MCF 10A (cell line): ENCODE measurements around the gene LIF. TPM values are rescaled to one million over a fixed set of nuclear protein-coding genes. Genes with fewer than 3 reads are reported as not detected.

Experiments used
- BruUV-seq: library from RNA; stranded (reverse); fragments of 400-500 nt; replicated peaks from 2 replicates; lab custom pipeline; 2021; lab: Mats Ljungman, UMichigan
- CTCF ChIA-PET: fragments of 300-600 bp; sonication (Branson Sonifier 250); formaldehyde crosslinking; extraction: SDS; loops from one replicate; lab custom pipeline; 2021; ENCODE audit warnings: antibody characterized with exemption, inconsistent platforms; lab: Yijun Ruan, JAX
- POLR2A ChIA-PET: fragments of 300-600, 350-650 bp; sonication (Branson Sonifier 250); formaldehyde crosslinking; extraction: SDS; loops from one replicate; lab custom pipeline; 2020; ENCODE audit warnings: antibody characterized with exemption, inconsistent platforms; lab: Yijun Ruan, JAX
- DNase-seq: peaks from one replicate; pipeline ENCODE4 v3.0.0-alpha.2; 2018; ENCODE audit not compliant: unreplicated experiment
- H3K27ac Mint-ChIP-seq: one replicate; pipeline ENCODE4 v1.8.0; 2022; ENCODE audit warnings: mild to moderate bottlenecking, low read depth, mixed read lengths; ENCODE audit not compliant: unreplicated experiment
- H3K27me3 Mint-ChIP-seq: one replicate; pipeline ENCODE4 v1.8.0; 2022; ENCODE audit warnings: mixed read lengths; ENCODE audit not compliant: insufficient read depth, unreplicated experiment
- H3K36me3 Mint-ChIP-seq: one replicate; pipeline ENCODE4 v1.8.0; 2022; ENCODE audit warnings: mild to moderate bottlenecking, moderate library complexity, mixed read lengths; ENCODE audit not compliant: insufficient read depth, unreplicated experiment
- H3K4me1 Mint-ChIP-seq: one replicate; pipeline ENCODE4 v1.8.0; 2022; ENCODE audit warnings: mixed read lengths; ENCODE audit not compliant: insufficient read depth, unreplicated experiment
- H3K4me3 Mint-ChIP-seq: one replicate; pipeline ENCODE4 v1.8.0; 2022; ENCODE audit warnings: mild to moderate bottlenecking, moderate library complexity, mixed read lengths; ENCODE audit not compliant: unreplicated experiment
- H3K9me3 Mint-ChIP-seq: one replicate; pipeline ENCODE4 v1.8.0; 2022; ENCODE audit warnings: mixed read lengths; ENCODE audit not compliant: unreplicated experiment
- CTCF ChIP-seq: fragments of 200-600 bp; IDR thresholded peaks from one replicate; pipeline ENCODE4 v1.8.0; 2022; ENCODE audit warnings: antibody characterized with exemption, mild to moderate bottlenecking; ENCODE audit not compliant: unreplicated experiment
- intact Hi-C: fragments of 100-400 bp; cut with micrococcal nuclease; formaldehyde crosslinking; loops from 2 replicates; pipeline ENCODE4 v1.14.1; 2022
- total RNA-seq: library from RNA; stranded (reverse); gene quantifications from 2 replicates; pipeline ENCODE4 v1.2.3, GENCODE V29; 2022

LIF gene
- total RNA-seq, 1 experiment from 2014 or later, result 19.3 TPM

- H3K27me3 Mint-ChIP-seq, result no peaks in the 10 kb centered on the region
- BruUV-seq, result no TSS peak
- peaks cover 34% of the 10 kb centered on the region for H3K4me1 Mint-ChIP-seq
- no peak overlapping the region for H3K27ac Mint-ChIP-seq
- H3K9me3 Mint-ChIP-seq, result no peaks in the 10 kb centered on the region
- no peak for TF ChIP-seq CTCF
- H3K36me3 Mint-ChIP-seq, result peaks cover 6% of the 10 kb centered on the region
- H3K4me3 Mint-ChIP-seq, result no peak overlapping the region
- POLR2A ChIA-PET, result no interaction called here
- intact Hi-C loops, result loop anchor here (2.0 kb wide), 2 partner anchors 41 to 51 kb away; no protein-coding TSS in a partner anchor
- no peak for DNase-seq
- CTCF ChIA-PET, result interaction anchor here (0.6 kb wide), 1 partner anchor 38 kb away, joined by 5 read pairs; no protein-coding TSS in a partner anchor
Measured at GRCh38 chr22:30247561-30247960, 1.0 kb upstream of the LIF start.

- Mint-ChIP-seq H3K27ac (peak overlapping the region; percentile 97), H3K4me3 (peak overlapping the region; percentile 91), H3K4me1 (peaks cover 30% of the 10 kb centered on the region), H3K27me3 (no peaks in the 10 kb centered on the region), H3K36me3 (peaks cover 6% of the 10 kb centered on the region), H3K9me3 (no peaks in the 10 kb centered on the region)
- intact Hi-C loops, result loop anchor here (2.0 kb wide), 2 partner anchors 40 to 50 kb away; no protein-coding TSS in a partner anchor
- DNase-seq, result no peak
- TF ChIP-seq CTCF, result no peak
- POLR2A ChIA-PET, result interaction anchor here (1.0 to 1.5 kb wide), 2 partner anchors 42 to 140 kb away, joined by 3 to 5 read pairs; no protein-coding TSS in a partner anchor
- BruUV-seq, result no TSS peak
- CTCF ChIA-PET, result interaction anchor here (1.2 kb wide), 1 partner anchor 139 kb away, joined by 4 read pairs; no protein-coding TSS in a partner anchor
Measured at GRCh38 chr22:30246814-30247376, 336 bp upstream of the LIF start.

GRCh38 chr22:30245181-30245984 is 1.2 kb downstream of the LIF start:
- ChIA-PET POLR2A (interaction anchor here (0.6 to 1.5 kb wide), 4 partner anchors 16 to 308 kb away, joined by 3 to 5 read pairs (median 4); no protein-coding TSS in a partner anchor), CTCF (interaction anchor here (0.6 to 1.2 kb wide), 8 partner anchors 10 to 985 kb away, joined by 3 to 4 read pairs (median 3); no protein-coding TSS in a partner anchor)
- peaks cover 30% of the 10 kb centered on the region for H3K4me1 Mint-ChIP-seq

More at GRCh38 chr22:30245181-30245984, 1.2 kb downstream of the LIF start:
- Mint-ChIP-seq H3K27ac (peak overlapping the region; percentile 97), H3K36me3 (peaks cover 6% of the 10 kb centered on the region), H3K9me3 (no peaks in the 10 kb centered on the region), H3K4me3 (peak overlapping the region; percentile 91), H3K27me3 (no peaks in the 10 kb centered on the region)
- no peak for DNase-seq
- TF ChIP-seq CTCF, result no peak
- no TSS peak for BruUV-seq
- intact Hi-C loops, result no loop called here
